Liver (tissue), 3 donors: ENCODE measurements around the gene ZMYM4.

Experiments
- CTCF ChIP-seq: fragments of 150-350 bp; IDR thresholded peaks from 2 replicates; pipeline ENCODE4 v1.5.1; 2017; ENCODE audit warnings: improper control_type of control experiment, low read depth, low read length; ENCODE audit not compliant: missing input control
- GABPA ChIP-seq, 2 donors: IDR thresholded peaks in 1 of 2; conservative IDR thresholded peaks in 1 of 2; 2 replicates each; pipeline ENCODE4 v1.6.1; 2016; ENCODE audit warnings: antibody characterized with exemption in 2 of 2, mild to moderate bottlenecking in 1 of 2, moderate library complexity in 1 of 2
- HNF4A ChIP-seq, 2 donors: conservative IDR thresholded peaks; 2 replicates each; pipeline ENCODE4 v1.6.1; 2016; ENCODE audit warnings: antibody characterized with exemption in 2 of 2, mild to moderate bottlenecking in 2 of 2
- MAX ChIP-seq: IDR thresholded peaks from 2 replicates; pipeline ENCODE4 v1.6.1; 2016; ENCODE audit warnings: antibody characterized with exemption
- REST ChIP-seq: IDR thresholded peaks from 2 replicates; pipeline ENCODE4 v1.6.1; 2016; ENCODE audit warnings: antibody characterized with exemption, mild to moderate bottlenecking
- RXRA ChIP-seq, 2 donors: IDR thresholded peaks; 2 replicates each; pipeline ENCODE4 v1.6.1; 2017 to 2018; ENCODE audit warnings: antibody characterized with exemption in 2 of 2, mild to moderate bottlenecking in 1 of 2
- SP1 ChIP-seq: IDR thresholded peaks from 2 replicates; pipeline ENCODE4 v1.6.1; 2018; ENCODE audit warnings: antibody characterized with exemption, mild to moderate bottlenecking
- TAF1 ChIP-seq: conservative IDR thresholded peaks from 2 replicates; pipeline ENCODE4 v1.6.1; 2016; ENCODE audit warnings: antibody characterized with exemption, mild to moderate bottlenecking
- donor health status: healthy.
- donor health status: healthy.

- TF ChIP-seq CTCF (no peak), GABPA (IDR thresholded peaks at IDR 0.05 in 1 of 2, conservative IDR thresholded peaks at IDR 0.05 in 1 of 2) (no peak), MAX (no peak), REST (no peak), SP1 (no peak), HNF4A (conservative IDR thresholded peaks at IDR 0.05) (no peak), TAF1 (no peak), RXRA (IDR thresholded peaks at IDR 0.05) (no peak)
Measured at GRCh38 chr1:35270836-35271235, 2.3 kb downstream of the ZMYM4 start.
